ENCODE results near the gene ESPN. TPM values are rescaled to one million over a fixed set of nuclear protein-coding genes. Genes with fewer than 3 reads are reported as not detected.

ESPN gene
- total RNA-seq, 1 experiment from 2014 or later, result 53.1 TPM

DNA sequence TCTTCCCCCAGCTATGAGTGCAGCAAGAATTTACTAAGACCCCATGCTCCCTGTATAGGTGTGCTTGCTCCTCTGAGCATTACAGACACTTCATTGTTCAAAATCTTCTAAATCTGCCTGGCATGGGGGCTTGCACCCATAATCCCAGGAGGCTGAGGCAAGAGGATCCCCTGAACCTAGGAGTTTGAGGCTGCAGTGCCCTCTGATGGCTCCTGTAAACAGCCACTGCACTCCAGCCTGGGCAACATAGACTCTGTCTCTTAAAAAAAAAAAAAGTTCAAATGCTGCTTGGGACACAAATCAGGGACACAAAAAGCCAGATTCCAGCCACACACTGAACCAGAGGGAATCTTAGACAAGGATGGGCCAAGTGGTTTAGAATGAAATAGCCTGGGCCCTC is 27.6 kb upstream of the ESPN start:
- Histone ChIP-seq H3K9ac (ENCODE audit: extremely low read depth, insufficient read length, low read length) (no peak overlapping the region), H2AFZ (ENCODE audit: low read length) (no peak overlapping the region), H3K79me1 (ENCODE audit: insufficient read depth, low read depth, low read length, poor library complexity, severe bottlenecking) (no peaks in the 10 kb centered on the region), H3K27ac (ENCODE audit: insufficient read length, low read depth, low read length) (no peak overlapping the region), H3K79me2 (ENCODE audit: insufficient read depth, low read length) (peaks cover 3% of the 10 kb centered on the region), H3T11ph (ENCODE audit: low read length) (no peak overlapping the region), H4K5ac (ENCODE audit: insufficient read length, low read depth, low read length) (no peak overlapping the region), H3K23me2 (ENCODE audit: insufficient read length, low read depth, low read length, poor library complexity, severe bottlenecking) (peaks cover 11% of the 10 kb centered on the region), H2BK15ac (ENCODE audit: low read depth, low read length) (no peak overlapping the region), H4K20me1 (ENCODE audit: control insufficient read depth, insufficient read depth, insufficient read length) (no peaks in the 10 kb centered on the region), H3K27me3 (ENCODE audit: insufficient read depth, low read length) (no peaks in the 10 kb centered on the region), H3K23ac (ENCODE audit: insufficient read length, low read depth, low read length) (no peak overlapping the region), H2BK5ac (ENCODE audit: insufficient read length, low read length) (no peak overlapping the region), H3K14ac (ENCODE audit: insufficient read depth, low read length) (no peak overlapping the region), H3K56ac (ENCODE audit: insufficient read length, low read depth, low read length) (no peak overlapping the region), H4K8ac (replicated peaks; ENCODE audit: insufficient read length, low read depth, low read length) (no peak overlapping the region), H3K4ac (ENCODE audit: low read depth, low read length) (no peak overlapping the region), H3K4me1 (ENCODE audit: insufficient read depth, low read length) (no peaks in the 10 kb centered on the region; the same call in 1 of the 2 replicates), H3K18ac (ENCODE audit: insufficient read length, low read depth, low read length) (no peak overlapping the region), H4K91ac (ENCODE audit: insufficient read length, low read depth, low read length) (no peak overlapping the region), H2BK120ac (ENCODE audit: low read depth, low read length, poor library complexity, severe bottlenecking) (no peak overlapping the region), H3K4me2 (ENCODE audit: insufficient read depth, insufficient read length, low read length) (no peak overlapping the region), H2BK12ac (ENCODE audit: insufficient read length, low read depth, low read length) (no peak overlapping the region), H2AK5ac (ENCODE audit: insufficient read length, low read length) (no peak overlapping the region), H3K9me3 (ENCODE audit: control insufficient read depth, low read depth, low read length) (no peaks in the 10 kb centered on the region), H2BK20ac (ENCODE audit: low read depth, low read length, poor library complexity, severe bottlenecking) (no peak overlapping the region)
- DNase-seq, result no peak
- TF ChIP-seq, protein P1, sequence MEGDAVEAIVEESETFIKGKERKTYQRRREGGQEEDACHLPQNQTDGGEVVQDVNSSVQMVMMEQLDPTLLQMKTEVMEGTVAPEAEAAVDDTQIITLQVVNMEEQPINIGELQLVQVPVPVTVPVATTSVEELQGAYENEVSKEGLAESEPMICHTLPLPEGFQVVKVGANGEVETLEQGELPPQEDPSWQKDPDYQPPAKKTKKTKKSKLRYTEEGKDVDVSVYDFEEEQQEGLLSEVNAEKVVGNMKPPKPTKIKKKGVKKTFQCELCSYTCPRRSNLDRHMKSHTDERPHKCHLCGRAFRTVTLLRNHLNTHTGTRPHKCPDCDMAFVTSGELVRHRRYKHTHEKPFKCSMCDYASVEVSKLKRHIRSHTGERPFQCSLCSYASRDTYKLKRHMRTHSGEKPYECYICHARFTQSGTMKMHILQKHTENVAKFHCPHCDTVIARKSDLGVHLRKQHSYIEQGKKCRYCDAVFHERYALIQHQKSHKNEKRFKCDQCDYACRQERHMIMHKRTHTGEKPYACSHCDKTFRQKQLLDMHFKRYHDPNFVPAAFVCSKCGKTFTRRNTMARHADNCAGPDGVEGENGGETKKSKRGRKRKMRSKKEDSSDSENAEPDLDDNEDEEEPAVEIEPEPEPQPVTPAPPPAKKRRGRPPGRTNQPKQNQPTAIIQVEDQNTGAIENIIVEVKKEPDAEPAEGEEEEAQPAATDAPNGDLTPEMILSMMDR (conservative IDR thresholded peaks at IDR 0.05), result 0 out of 3 replicates have a peak, but pooled peaks have one; percentile 12
- Mint-ChIP-seq H3K27ac (no peak overlapping the region), H3K9me3 (no peaks in the 10 kb centered on the region), H3K27me3 (ENCODE audit: low read depth) (peaks cover 40% of the 10 kb centered on the region), H3K4me3 (no peak overlapping the region), H3K36me3 (ENCODE audit: insufficient read depth in 1 of 3, low read depth in 3 of 3) (peaks cover 0 to 4% (median 2%) of the 10 kb centered on the region in 3 experiments; a peak in 3 of 7 replicates), H3K4me1 (peaks cover 11 to 12% of the 10 kb centered on the region in 2 experiments)
